ENCODE data around the gene FRZB.

Gene FRZB

DNA sequence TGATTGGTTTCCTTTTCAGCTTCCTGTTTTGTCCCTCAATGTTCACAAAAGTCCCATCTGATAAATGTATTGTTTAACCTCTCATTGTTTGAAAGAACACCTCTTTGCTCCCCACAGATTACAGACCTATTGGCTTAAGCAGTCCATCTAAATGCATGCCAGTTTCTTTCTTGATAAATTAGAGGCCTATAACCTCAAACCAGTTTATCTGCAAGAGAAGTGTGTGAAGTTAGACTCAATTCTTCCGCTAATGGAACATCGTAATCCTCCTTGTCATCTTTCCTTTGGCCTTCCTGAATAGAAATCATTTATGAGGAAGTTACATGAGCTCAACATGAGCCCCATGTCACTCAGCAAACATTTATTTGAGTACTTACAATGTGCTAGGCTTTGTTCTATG is 74.0 kb downstream of the FRZB start:
- no peaks in the 10 kb centered on the region for H3K9me3 ChIP-seq (replicated peaks; ENCODE audit: insufficient read depth, low read length)
- no peak for DNase-seq
- no peaks in the 10 kb centered on the region for H3F3A ChIP-seq (ENCODE audit: insufficient read depth, low read length)
- H2AFZ ChIP-seq (ENCODE audit: low read length) = no peak overlapping the region
- H3K9ac ChIP-seq (ENCODE audit: low read length) = no peak overlapping the region
- no peaks in the 10 kb centered on the region for H3K79me2 ChIP-seq (ENCODE audit: low read length)
- H3K4me3 ChIP-seq (ENCODE audit: low read length) = no peak overlapping the region
- no peaks in the 10 kb centered on the region for H3K4me1 ChIP-seq (ENCODE audit: low read length)
- H3K27ac ChIP-seq (ENCODE audit: low read length) = no peak overlapping the region
- no peaks in the 10 kb centered on the region for H3K9me2 ChIP-seq (replicated peaks; ENCODE audit: insufficient read depth, low read length)
- H4K20me1 ChIP-seq (ENCODE audit: insufficient read depth, low read length) = no peaks in the 10 kb centered on the region
- no peak overlapping the region for H3K4me2 ChIP-seq (ENCODE audit: low read depth, low read length)
- no peak for TF ChIP-seq EZH2 (optimal IDR thresholded peaks at IDR 0.05; ENCODE audit: low read depth, low read length)
- TF ChIP-seq, protein P1, sequence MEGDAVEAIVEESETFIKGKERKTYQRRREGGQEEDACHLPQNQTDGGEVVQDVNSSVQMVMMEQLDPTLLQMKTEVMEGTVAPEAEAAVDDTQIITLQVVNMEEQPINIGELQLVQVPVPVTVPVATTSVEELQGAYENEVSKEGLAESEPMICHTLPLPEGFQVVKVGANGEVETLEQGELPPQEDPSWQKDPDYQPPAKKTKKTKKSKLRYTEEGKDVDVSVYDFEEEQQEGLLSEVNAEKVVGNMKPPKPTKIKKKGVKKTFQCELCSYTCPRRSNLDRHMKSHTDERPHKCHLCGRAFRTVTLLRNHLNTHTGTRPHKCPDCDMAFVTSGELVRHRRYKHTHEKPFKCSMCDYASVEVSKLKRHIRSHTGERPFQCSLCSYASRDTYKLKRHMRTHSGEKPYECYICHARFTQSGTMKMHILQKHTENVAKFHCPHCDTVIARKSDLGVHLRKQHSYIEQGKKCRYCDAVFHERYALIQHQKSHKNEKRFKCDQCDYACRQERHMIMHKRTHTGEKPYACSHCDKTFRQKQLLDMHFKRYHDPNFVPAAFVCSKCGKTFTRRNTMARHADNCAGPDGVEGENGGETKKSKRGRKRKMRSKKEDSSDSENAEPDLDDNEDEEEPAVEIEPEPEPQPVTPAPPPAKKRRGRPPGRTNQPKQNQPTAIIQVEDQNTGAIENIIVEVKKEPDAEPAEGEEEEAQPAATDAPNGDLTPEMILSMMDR (IDR thresholded peaks at IDR 0.05; ENCODE audit: low read length) = no peak
- TF ChIP-seq EZH2phosphoT487 (IDR thresholded peaks at IDR 0.05; ENCODE audit: low read length) = no peak
- no peaks in the 10 kb centered on the region for H3K36me3 ChIP-seq (replicated peaks; ENCODE audit: insufficient read depth, low read length)
- no peaks in the 10 kb centered on the region for H3K27me3 ChIP-seq (replicated peaks; ENCODE audit: insufficient read depth, low read length)

DNA sequence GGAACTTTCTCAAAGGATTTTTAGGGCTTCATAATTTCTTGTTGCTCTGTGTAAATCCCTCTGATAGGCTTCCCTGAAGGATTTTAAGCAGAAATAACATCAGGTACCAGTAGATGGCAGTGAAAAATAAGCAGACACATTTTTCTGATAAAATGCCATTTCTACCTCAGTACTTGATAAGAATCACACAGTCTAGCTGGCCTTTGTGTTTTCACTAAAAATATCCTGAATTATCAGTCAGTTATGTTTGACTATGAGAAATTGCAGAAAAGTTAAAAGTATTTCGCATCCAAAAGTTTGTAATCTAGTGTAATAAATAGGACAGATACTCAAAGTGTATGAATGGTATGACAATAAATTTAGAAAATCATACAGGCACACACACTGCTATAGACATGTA is 81.7 kb downstream of the FRZB start:
- Histone ChIP-seq H3K9me3 (replicated peaks; ENCODE audit: insufficient read depth, low read length) (no peaks in the 10 kb centered on the region), H3K4me1 (ENCODE audit: low read length) (no peaks in the 10 kb centered on the region), H3K4me3 (ENCODE audit: low read length) (no peak overlapping the region), H3K36me3 (replicated peaks; ENCODE audit: insufficient read depth, low read length) (no peaks in the 10 kb centered on the region), H3K9ac (ENCODE audit: low read length) (no peak overlapping the region), H3K27me3 (replicated peaks; ENCODE audit: insufficient read depth, low read length) (no peaks in the 10 kb centered on the region), H3K4me2 (ENCODE audit: low read depth, low read length) (no peak overlapping the region), H2AFZ (ENCODE audit: low read length) (no peak overlapping the region), H3K27ac (ENCODE audit: low read length) (no peak overlapping the region), H3K9me2 (replicated peaks; ENCODE audit: insufficient read depth, low read length) (no peaks in the 10 kb centered on the region), H4K20me1 (ENCODE audit: insufficient read depth, low read length) (no peaks in the 10 kb centered on the region), H3K79me2 (ENCODE audit: low read length) (no peaks in the 10 kb centered on the region), H3F3A (ENCODE audit: insufficient read depth, low read length) (no peaks in the 10 kb centered on the region)
- no peak for TF ChIP-seq EZH2 (optimal IDR thresholded peaks at IDR 0.05; ENCODE audit: low read depth, low read length)
- TF ChIP-seq, protein P1 (IDR thresholded peaks at IDR 0.05; ENCODE audit: low read length) = peak; percentile 49
- peak; percentile 24 for DNase-seq

- H3K9me3 ChIP-seq (replicated peaks; ENCODE audit: insufficient read depth, low read length) = no peaks in the 10 kb centered on the region
- TF ChIP-seq, protein P1 (IDR thresholded peaks at IDR 0.05; ENCODE audit: low read length) = no peak
- TF ChIP-seq EZH2 (optimal IDR thresholded peaks at IDR 0.05; ENCODE audit: low read depth, low read length) = no peak
- TF ChIP-seq EZH2phosphoT487 (IDR thresholded peaks at IDR 0.05; ENCODE audit: low read length) = no peak
- H3F3A ChIP-seq (ENCODE audit: insufficient read depth, low read length) = no peaks in the 10 kb centered on the region
- H3K27me3 ChIP-seq (replicated peaks; ENCODE audit: insufficient read depth, low read length) = no peaks in the 10 kb centered on the region
- no peaks in the 10 kb centered on the region for H3K4me1 ChIP-seq (ENCODE audit: low read length)
- H3K9me2 ChIP-seq (replicated peaks; ENCODE audit: insufficient read depth, low read length) = no peaks in the 10 kb centered on the region
- no peaks in the 10 kb centered on the region for H4K20me1 ChIP-seq (ENCODE audit: insufficient read depth, low read length)
- no peak overlapping the region for H3K4me3 ChIP-seq (ENCODE audit: low read length)
- H3K9ac ChIP-seq (ENCODE audit: low read length) = no peak overlapping the region
- no peak overlapping the region for H3K4me2 ChIP-seq (ENCODE audit: low read depth, low read length)
- no peaks in the 10 kb centered on the region for H3K79me2 ChIP-seq (ENCODE audit: low read length)
- H3K27ac ChIP-seq (ENCODE audit: low read length) = no peak overlapping the region
- DNase-seq = no peak
- H3K36me3 ChIP-seq (replicated peaks; ENCODE audit: insufficient read depth, low read length) = peaks cover 2% of the 10 kb centered on the region; the same call in 1 of the 2 replicates
- H2AFZ ChIP-seq (ENCODE audit: low read length) = no peak overlapping the region
Observed at GRCh38 chr2:182784058-182784706, 82.3 kb downstream of the FRZB start.
